ENCODE measurements around the gene TP53AIP1. TPM values are rescaled to one million over a fixed set of nuclear protein-coding genes. Genes with fewer than 3 reads are reported as not detected.

The TP53AIP1 gene
- total RNA-seq (under 1 TPM in 1 of 4 donors, not detected in 3; 0.55 TPM), polyA plus RNA-seq (under 1 TPM in 1 of 3 donors, not detected in 2; 0.16 TPM)

GRCh38 chr11:128942817-128943427, at the start of gene TP53AIP1:
Gene TP53AIP1 (minus strand): TSS chr11:128942871. CDS start chr11:128937818, 5,053 bp downstream.
- H3K27me3 ChIP-seq, result no peaks in the 10 kb centered on the region
- H3K36me3 ChIP-seq, result no peaks in the 10 kb centered on the region
- no peaks in the 10 kb centered on the region for H3K4me1 ChIP-seq
- H3K9me3 ChIP-seq, result no peaks in the 10 kb centered on the region
- no peak for DNase-seq
- no peak within 1 kb of the TSS for H3K4me3 ChIP-seq
- H3K27ac ChIP-seq, result no peak within 1 kb of the TSS
- WGBS, 2 donors, result 94 to 96% methylated on average over 21 of the region's 21 CpGs
- intact Hi-C loops (cut with DNase I), result no loop called here
- no peak for TF ChIP-seq POLR2A (IDR thresholded peaks at IDR 0.05)
- TF ChIP-seq POLR2AphosphoS5 (IDR thresholded peaks at IDR 0.05), result no peak
- no peak for TF ChIP-seq CTCF (IDR thresholded peaks at IDR 0.05)

GRCh38 chr11:128988242-128988970, 45.7 kb upstream of the TP53AIP1 start:
- Histone ChIP-seq H3K9me3 (no peaks in the 10 kb centered on the region), H3K4me1 (no peaks in the 10 kb centered on the region), H3K27me3 (no peaks in the 10 kb centered on the region), H3K4me3 (no peak overlapping the region), H3K27ac (no peak overlapping the region), H3K36me3 (peaks cover 0 to 21% (median 0%) of the 10 kb centered on the region in 4 donors)
- intact Hi-C loops (cut with DNase I), result no loop called here
- TF ChIP-seq POLR2AphosphoS5 (IDR thresholded peaks at IDR 0.05), result no peak
- TF ChIP-seq EP300 (IDR thresholded peaks at IDR 0.05), result no peak
- TF ChIP-seq POLR2A (IDR thresholded peaks at IDR 0.05), result no peak
- TF ChIP-seq CTCF (IDR thresholded peaks at IDR 0.05), result no peak
- no peak for DNase-seq

- no peak for TF ChIP-seq CTCF (IDR thresholded peaks at IDR 0.05)
- no peak for TF ChIP-seq EP300 (IDR thresholded peaks at IDR 0.05)
- no peak for TF ChIP-seq POLR2AphosphoS5 (IDR thresholded peaks at IDR 0.05)
- TF ChIP-seq POLR2A (IDR thresholded peaks at IDR 0.05), result no peak
- intact Hi-C loops (cut with DNase I), result no loop called here
- WGBS, 2 donors, result 74 to 76% methylated on average over 5 of the region's 5 CpGs
- DNase-seq, result no peak
- no peaks in the 10 kb centered on the region for H3K9me3 ChIP-seq
- no peaks in the 10 kb centered on the region for H3K4me1 ChIP-seq
- H3K36me3 ChIP-seq, result peaks cover 0 to 35% (median 3%) of the 10 kb centered on the region in 4 donors
- H3K27me3 ChIP-seq, result no peaks in the 10 kb centered on the region
- no peak overlapping the region for H3K4me3 ChIP-seq
- no peak overlapping the region for H3K27ac ChIP-seq
These were observed 43.2 kb upstream of the TP53AIP1 start for GRCh38 chr11:128985880-128986279.

GRCh38 chr11:128983023-128983422, 40.4 kb upstream of the TP53AIP1 start:
- Histone ChIP-seq H3K9me3 (no peaks in the 10 kb centered on the region), H3K4me3 (no peak overlapping the region), H3K4me1 (no peaks in the 10 kb centered on the region), H3K36me3 (peaks cover 0 to 61% (median 8%) of the 10 kb centered on the region in 4 donors), H3K27me3 (no peaks in the 10 kb centered on the region), H3K27ac (no peak overlapping the region)
- 95 to 96% methylated on average over 8 of the region's 8 CpGs for WGBS, 2 donors
- TF ChIP-seq POLR2A (IDR thresholded peaks at IDR 0.05) (no peak), POLR2AphosphoS5 (IDR thresholded peaks at IDR 0.05) (no peak), EP300 (IDR thresholded peaks at IDR 0.05) (no peak), CTCF (IDR thresholded peaks at IDR 0.05) (no peak)
- intact Hi-C loops (cut with DNase I), result no loop called here
- DNase-seq, result no peak

Data from sigmoid colon (tissue), 7 donors.